Breast epithelium (tissue), 3 donors: ENCODE data around the gene STIM1.

Experiments used
- POLR2A ChIP-seq: fragments of 450-650 bp; IDR thresholded peaks from one replicate; pipeline ENCODE4 v1.6.1; 2016; ENCODE audit warnings: antibody characterized with exemption, mild to moderate bottlenecking, moderate library complexity
- POLR2AphosphoS5 ChIP-seq, 3 donors: sonication (generic); formaldehyde crosslinking; IDR thresholded peaks; one replicate each; pipeline ENCODE4 v1.6.1; 2017; ENCODE audit warnings: antibody characterized with exemption in 3 of 3
- TF ChIP-seq, protein P1 (sequence below), 3 donors: fragments of 450-650 bp; IDR thresholded peaks; one replicate each; pipeline ENCODE4 v1.5.1; 2016 to 2017; ENCODE audit warnings: antibody characterized with exemption in 3 of 3, mild to moderate bottlenecking in 3 of 3, moderate library complexity in 3 of 3

- TF ChIP-seq, protein P1, sequence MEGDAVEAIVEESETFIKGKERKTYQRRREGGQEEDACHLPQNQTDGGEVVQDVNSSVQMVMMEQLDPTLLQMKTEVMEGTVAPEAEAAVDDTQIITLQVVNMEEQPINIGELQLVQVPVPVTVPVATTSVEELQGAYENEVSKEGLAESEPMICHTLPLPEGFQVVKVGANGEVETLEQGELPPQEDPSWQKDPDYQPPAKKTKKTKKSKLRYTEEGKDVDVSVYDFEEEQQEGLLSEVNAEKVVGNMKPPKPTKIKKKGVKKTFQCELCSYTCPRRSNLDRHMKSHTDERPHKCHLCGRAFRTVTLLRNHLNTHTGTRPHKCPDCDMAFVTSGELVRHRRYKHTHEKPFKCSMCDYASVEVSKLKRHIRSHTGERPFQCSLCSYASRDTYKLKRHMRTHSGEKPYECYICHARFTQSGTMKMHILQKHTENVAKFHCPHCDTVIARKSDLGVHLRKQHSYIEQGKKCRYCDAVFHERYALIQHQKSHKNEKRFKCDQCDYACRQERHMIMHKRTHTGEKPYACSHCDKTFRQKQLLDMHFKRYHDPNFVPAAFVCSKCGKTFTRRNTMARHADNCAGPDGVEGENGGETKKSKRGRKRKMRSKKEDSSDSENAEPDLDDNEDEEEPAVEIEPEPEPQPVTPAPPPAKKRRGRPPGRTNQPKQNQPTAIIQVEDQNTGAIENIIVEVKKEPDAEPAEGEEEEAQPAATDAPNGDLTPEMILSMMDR (IDR thresholded peaks at IDR 0.05) = no peak
- TF ChIP-seq POLR2A = no peak
- TF ChIP-seq POLR2AphosphoS5 (IDR thresholded peaks at IDR 0.05) = no peak
These were observed 210.3 kb downstream of the STIM1 start for GRCh38 chr11:4065601-4066377.
